Vagina (tissue), 2 donors: ENCODE measurements around the gene EVX1.

Experiments
- CTCF ChIP-seq, 3 experiments: fragments of 450-650 bp in 2 of 3; fragments of 200-600 bp in 1 of 3; sonication (generic) in 1 of 3; IDR thresholded peaks; one replicate each; pipeline ENCODE4 v1.5.1; 2017 to 2019; ENCODE audit warnings: antibody characterized with exemption in 3 of 3, mild to moderate bottlenecking in 2 of 3, moderate library complexity in 2 of 3
- POLR2A ChIP-seq, 2 donors: fragments of 450-650 bp; IDR thresholded peaks; one replicate each; pipeline ENCODE4 v1.6.1; 2017; ENCODE audit warnings: antibody characterized with exemption in 2 of 2, mild to moderate bottlenecking in 2 of 2, moderate library complexity in 2 of 2

DNA sequence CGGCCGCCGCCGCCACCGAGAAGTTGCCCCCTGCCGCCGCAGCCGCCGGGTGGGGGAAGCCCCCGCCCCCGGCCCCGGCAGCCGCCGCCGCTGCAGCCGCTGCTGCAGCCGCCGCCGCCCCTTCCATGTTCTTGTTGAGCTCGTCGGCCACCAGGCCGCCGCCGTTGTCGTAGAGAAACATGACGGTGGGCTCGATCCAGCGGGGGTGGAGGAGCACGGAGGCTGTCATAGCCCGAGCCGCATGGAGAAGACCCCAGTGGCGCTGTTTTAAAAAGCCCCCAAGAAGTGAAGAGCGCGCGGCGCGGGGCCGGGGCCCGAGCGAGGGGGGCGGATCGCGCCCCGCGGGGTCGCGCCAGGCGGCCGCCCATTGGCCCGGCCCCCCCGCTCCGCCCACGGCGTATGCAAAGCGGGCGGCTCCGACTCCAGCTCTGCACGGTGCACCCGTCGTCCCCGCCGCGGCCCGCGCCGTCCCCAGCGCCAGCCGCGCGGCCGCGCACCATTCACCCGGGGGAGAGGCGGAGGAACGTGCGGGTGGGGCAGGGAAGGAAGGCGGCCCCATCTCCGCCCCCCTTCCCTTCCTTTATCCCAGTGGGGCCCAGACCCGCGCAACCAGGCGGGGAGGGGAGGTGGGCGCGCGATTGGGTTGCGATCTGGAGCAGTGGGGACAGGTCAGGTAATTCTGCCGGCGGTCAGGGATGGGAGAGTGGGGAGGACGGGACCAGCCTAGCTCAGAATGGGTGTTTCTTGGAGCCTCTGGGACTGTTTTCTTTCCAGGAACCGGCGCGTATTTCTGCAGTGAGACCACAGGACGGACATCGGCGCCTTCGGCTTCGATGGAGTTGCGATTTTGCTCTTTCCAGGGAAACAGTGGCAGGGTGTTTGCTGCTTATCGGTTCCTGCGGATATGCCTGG lies 42.5 kb upstream of the EVX1 start, which contains the start of gene HOXA13:
- TF ChIP-seq CTCF (IDR thresholded peaks at IDR 0.05) (no peak), POLR2A (IDR thresholded peaks at IDR 0.05) (peak in 1 of 2 donors; percentile 88)
